ENCODE results near the gene ACAP2. TPM values are rescaled to one million over a fixed set of nuclear protein-coding genes. Genes with fewer than 3 reads are reported as not detected.

The ACAP2 gene
- total and polyA plus RNA-seq, 2 donors, result 18.9 to 40.4 TPM

- H3K4me1 ChIP-seq (ENCODE audit: control insufficient read depth in 2 of 2, insufficient read depth in 2 of 2, low read length in 2 of 2), result peaks cover 12 to 22% of the 10 kb centered on the region in 2 donors
- peaks cover 0 to 13% of the 10 kb centered on the region in 2 donors for H3K36me3 ChIP-seq (ENCODE audit: control insufficient read depth in 2 of 2, insufficient read depth in 2 of 2, low read length in 1 of 2)
- WGBS, result under 1% methylated on average over 75 of the region's 75 CpGs
- DNase-seq (ENCODE audit: low read depth in 6 of 9, low spot score in 9 of 9), result peak; percentile 77 to 96 (median 88)
- peak within 1 kb of the TSS; percentile 91 to 96 for H3K27ac ChIP-seq (ENCODE audit: low read depth in 1 of 2, low read length in 1 of 2)
- H3K27me3 ChIP-seq (ENCODE audit: control insufficient read depth in 2 of 2, insufficient read depth in 1 of 2, low read length in 1 of 2), result no peaks in the 10 kb centered on the region
- H3K9me3 ChIP-seq (ENCODE audit: control insufficient read depth in 2 of 2, insufficient read depth in 1 of 2, low read length in 1 of 2), result no peaks in the 10 kb centered on the region
- peak within 1 kb of the TSS; percentile 87 to 93 for H3K4me3 ChIP-seq (ENCODE audit: low read length in 2 of 2)
Measured at GRCh38 chr3:195270817-195271409, 171.9 kb downstream of the ACAP2 start, which contains the start of gene XXYLT1. Gene XXYLT1, minus strand, starts transcription at chr3:195271159. Its CDS starts 101 bp downstream, at chr3:195271058.

- Histone ChIP-seq H3K9me3 (ENCODE audit: control insufficient read depth in 2 of 2, insufficient read depth in 1 of 2, low read length in 1 of 2) (no peaks in the 10 kb centered on the region), H3K4me3 (ENCODE audit: low read length in 2 of 2) (peak overlapping the region; percentile 87 to 93), H3K4me1 (ENCODE audit: control insufficient read depth in 2 of 2, insufficient read depth in 2 of 2, low read length in 2 of 2) (peaks cover 12 to 24% of the 10 kb centered on the region in 2 donors), H3K36me3 (ENCODE audit: control insufficient read depth in 2 of 2, insufficient read depth in 2 of 2, low read length in 1 of 2) (peaks cover 0 to 14% of the 10 kb centered on the region in 2 donors), H3K27me3 (ENCODE audit: control insufficient read depth in 2 of 2, insufficient read depth in 1 of 2, low read length in 1 of 2) (no peaks in the 10 kb centered on the region), H3K27ac (ENCODE audit: low read depth in 1 of 2, low read length in 1 of 2) (peak overlapping the region in 1 of 2 donors; percentile 96)
- DNase-seq (ENCODE audit: low read depth in 6 of 9, low spot score in 9 of 9), result peak in 3 of 9 donors; percentile 20 to 34 (median 25)
- under 1% methylated on average over 52 of the region's 52 CpGs for WGBS
Measured at GRCh38 chr3:195270079-195270816, 172.6 kb downstream of the ACAP2 start.

GRCh38 chr3:195269375-195270078, 173.3 kb downstream of the ACAP2 start:
- 83% methylated on average over 5 of the region's 5 CpGs for WGBS
- no peak for DNase-seq (ENCODE audit: low read depth in 6 of 9, low spot score in 9 of 9)

GRCh38 chr3:195268576-195269309, 174.1 kb downstream of the ACAP2 start:
- H3K36me3 ChIP-seq (ENCODE audit: control insufficient read depth in 2 of 2, insufficient read depth in 2 of 2, low read length in 1 of 2), result peaks cover 0 to 14% of the 10 kb centered on the region in 2 donors
- H3K27me3 ChIP-seq (ENCODE audit: control insufficient read depth in 2 of 2, insufficient read depth in 1 of 2, low read length in 1 of 2), result no peaks in the 10 kb centered on the region
- no peaks in the 10 kb centered on the region for H3K9me3 ChIP-seq (ENCODE audit: control insufficient read depth in 2 of 2, insufficient read depth in 1 of 2, low read length in 1 of 2)
- 97% methylated on average over 11 of the region's 11 CpGs for WGBS
- no peak overlapping the region for H3K4me3 ChIP-seq (ENCODE audit: low read length in 2 of 2)
- DNase-seq (ENCODE audit: low read depth in 6 of 9, low spot score in 9 of 9), result no peak
- peaks cover 12 to 31% of the 10 kb centered on the region in 2 donors for H3K4me1 ChIP-seq (ENCODE audit: control insufficient read depth in 2 of 2, insufficient read depth in 2 of 2, low read length in 2 of 2)
- no peak overlapping the region for H3K27ac ChIP-seq (ENCODE audit: low read depth in 1 of 2, low read length in 1 of 2)

More at GRCh38 chr3:195269375-195270078, 173.3 kb downstream of the ACAP2 start:
- no peak overlapping the region for H3K27ac ChIP-seq (ENCODE audit: low read depth in 1 of 2, low read length in 1 of 2)
- H3K9me3 ChIP-seq (ENCODE audit: control insufficient read depth in 2 of 2, insufficient read depth in 1 of 2, low read length in 1 of 2), result no peaks in the 10 kb centered on the region
- H3K4me3 ChIP-seq (ENCODE audit: low read length in 2 of 2), result peak overlapping the region; percentile 87 to 93
- H3K4me1 ChIP-seq (ENCODE audit: control insufficient read depth in 2 of 2, insufficient read depth in 2 of 2, low read length in 2 of 2), result peaks cover 12 to 26% of the 10 kb centered on the region in 2 donors
- H3K36me3 ChIP-seq (ENCODE audit: control insufficient read depth in 2 of 2, insufficient read depth in 2 of 2, low read length in 1 of 2), result peaks cover 0 to 14% of the 10 kb centered on the region in 2 donors
- H3K27me3 ChIP-seq (ENCODE audit: control insufficient read depth in 2 of 2, insufficient read depth in 1 of 2, low read length in 1 of 2), result no peaks in the 10 kb centered on the region

- WGBS, result 96% methylated on average over 3 of the region's 3 CpGs
Measured at GRCh38 chr3:195267096-195267495, 175.7 kb downstream of the ACAP2 start.

GRCh38 chr3:195266428-195266827, 176.4 kb downstream of the ACAP2 start:
- DNase-seq (ENCODE audit: low read depth in 6 of 9, low spot score in 9 of 9), result no peak
- Histone ChIP-seq H3K4me3 (ENCODE audit: low read length in 2 of 2) (no peak overlapping the region), H3K27ac (ENCODE audit: low read depth in 1 of 2, low read length in 1 of 2) (no peak overlapping the region), H3K4me1 (ENCODE audit: control insufficient read depth in 2 of 2, insufficient read depth in 2 of 2, low read length in 2 of 2) (peaks cover 7 to 26% of the 10 kb centered on the region in 2 donors), H3K9me3 (ENCODE audit: control insufficient read depth in 2 of 2, insufficient read depth in 1 of 2, low read length in 1 of 2) (no peaks in the 10 kb centered on the region), H3K36me3 (ENCODE audit: control insufficient read depth in 2 of 2, insufficient read depth in 2 of 2, low read length in 1 of 2) (peaks cover 0 to 14% of the 10 kb centered on the region in 2 donors), H3K27me3 (ENCODE audit: control insufficient read depth in 2 of 2, insufficient read depth in 1 of 2, low read length in 1 of 2) (no peaks in the 10 kb centered on the region)
- WGBS, result over 99% methylated on average over 5 of the region's 5 CpGs

More at GRCh38 chr3:195267096-195267495, 175.7 kb downstream of the ACAP2 start:
- H3K36me3 ChIP-seq (ENCODE audit: control insufficient read depth in 2 of 2, insufficient read depth in 2 of 2, low read length in 1 of 2), result peaks cover 0 to 14% of the 10 kb centered on the region in 2 donors
- no peaks in the 10 kb centered on the region for H3K27me3 ChIP-seq (ENCODE audit: control insufficient read depth in 2 of 2, insufficient read depth in 1 of 2, low read length in 1 of 2)
- no peak for DNase-seq (ENCODE audit: low read depth in 6 of 9, low spot score in 9 of 9)
- peaks cover 12 to 31% of the 10 kb centered on the region in 2 donors for H3K4me1 ChIP-seq (ENCODE audit: control insufficient read depth in 2 of 2, insufficient read depth in 2 of 2, low read length in 2 of 2)
- no peak overlapping the region for H3K4me3 ChIP-seq (ENCODE audit: low read length in 2 of 2)
- no peak overlapping the region for H3K27ac ChIP-seq (ENCODE audit: low read depth in 1 of 2, low read length in 1 of 2)
- no peaks in the 10 kb centered on the region for H3K9me3 ChIP-seq (ENCODE audit: control insufficient read depth in 2 of 2, insufficient read depth in 1 of 2, low read length in 1 of 2)

- 97% methylated on average over 13 of the region's 13 CpGs for WGBS
- no peak overlapping the region for H3K4me3 ChIP-seq (ENCODE audit: low read length in 2 of 2)
- DNase-seq (ENCODE audit: low read depth in 6 of 9, low spot score in 9 of 9), result no peak
Measured at GRCh38 chr3:195265363-195265976, 177.3 kb downstream of the ACAP2 start.

GRCh38 chr3:195263925-195264600, 178.8 kb downstream of the ACAP2 start:
- no peak overlapping the region for H3K4me3 ChIP-seq (ENCODE audit: low read length in 2 of 2)
- no peak for DNase-seq (ENCODE audit: low read depth in 6 of 9, low spot score in 9 of 9)
- WGBS, result 94% methylated on average over 10 of the region's 10 CpGs
- H3K36me3 ChIP-seq (ENCODE audit: control insufficient read depth in 2 of 2, insufficient read depth in 2 of 2, low read length in 1 of 2), result peaks cover 0 to 14% of the 10 kb centered on the region in 2 donors
- H3K9me3 ChIP-seq (ENCODE audit: control insufficient read depth in 2 of 2, insufficient read depth in 1 of 2, low read length in 1 of 2), result no peaks in the 10 kb centered on the region
- no peak overlapping the region for H3K27ac ChIP-seq (ENCODE audit: low read depth in 1 of 2, low read length in 1 of 2)
- no peaks in the 10 kb centered on the region for H3K27me3 ChIP-seq (ENCODE audit: control insufficient read depth in 2 of 2, insufficient read depth in 1 of 2, low read length in 1 of 2)
- H3K4me1 ChIP-seq (ENCODE audit: control insufficient read depth in 2 of 2, insufficient read depth in 2 of 2, low read length in 2 of 2), result peaks cover 4 to 31% of the 10 kb centered on the region in 2 donors

More at GRCh38 chr3:195265363-195265976, 177.3 kb downstream of the ACAP2 start:
- H3K9me3 ChIP-seq (ENCODE audit: control insufficient read depth in 2 of 2, insufficient read depth in 1 of 2, low read length in 1 of 2), result no peaks in the 10 kb centered on the region
- peaks cover 7 to 35% of the 10 kb centered on the region in 2 donors for H3K4me1 ChIP-seq (ENCODE audit: control insufficient read depth in 2 of 2, insufficient read depth in 2 of 2, low read length in 2 of 2)
- peaks cover 0 to 14% of the 10 kb centered on the region in 2 donors for H3K36me3 ChIP-seq (ENCODE audit: control insufficient read depth in 2 of 2, insufficient read depth in 2 of 2, low read length in 1 of 2)
- no peak overlapping the region for H3K27ac ChIP-seq (ENCODE audit: low read depth in 1 of 2, low read length in 1 of 2)
- no peaks in the 10 kb centered on the region for H3K27me3 ChIP-seq (ENCODE audit: control insufficient read depth in 2 of 2, insufficient read depth in 1 of 2, low read length in 1 of 2)
